Uterus (tissue), 4 donors: ENCODE measurements around the gene RPL19. TPM values are rescaled to one million over a fixed set of nuclear protein-coding genes. Genes with fewer than 3 reads are reported as not detected.

ENCODE experiments used
- DNase-seq, 2 donors: peaks; one replicate each; pipeline ENCODE4 v3.0.0-alpha.2; 2019 to 2020
- H3K27ac ChIP-seq, 2 donors: fragments of 200-600 bp; sonication (generic); 1 replicate in 1 of 2; 2 replicates in 1 of 2; pipeline ENCODE4 v1.5.1; 2016 to 2018
- H3K27me3 ChIP-seq, 2 donors: fragments of 200-600 bp; sonication (generic); one replicate each; pipeline ENCODE4 v1.5.1; 2018 to 2019; ENCODE audit warnings: control low read depth in 1 of 2
- H3K36me3 ChIP-seq, 2 donors: fragments of 200-600 bp; sonication (generic); one replicate each; pipeline ENCODE4 v1.5.1; 2019; ENCODE audit warnings: control low read depth in 1 of 2
- H3K4me1 ChIP-seq, 2 donors: fragments of 200-600 bp; sonication (generic); one replicate each; pipeline ENCODE4 v1.5.1; 2018 to 2019; ENCODE audit warnings: control low read depth in 1 of 2
- H3K4me3 ChIP-seq, 2 donors: fragments of 200-600 bp; sonication (generic); 1 replicate in 1 of 2; 2 replicates in 1 of 2; pipeline ENCODE4 v1.5.1; 2018 to 2019; ENCODE audit warnings: mild to moderate bottlenecking in 1 of 2
- H3K9me3 ChIP-seq, 2 donors: fragments of 200-600 bp; sonication (generic); one replicate each; pipeline ENCODE4 v1.5.1; 2019; ENCODE audit warnings: control low read depth in 1 of 2
- POLR2A ChIP-seq, 2 donors: fragments of 450-650 bp; IDR thresholded peaks; one replicate each; pipeline ENCODE4 v1.6.1; 2016; ENCODE audit warnings: antibody characterized with exemption in 2 of 2, mild to moderate bottlenecking in 1 of 2, moderate library complexity in 1 of 2
- intact Hi-C: fragments of 100-400 bp; cut with DNase I; formaldehyde crosslinking; loops from one replicate; pipeline ENCODE4 v1.15.1; 2023; ENCODE audit warnings: low total_unique reads
- total RNA-seq, 4 donors: library from RNA; depleted of rRNA in 3 of 4; stranded (reverse); fragments of >200 nt in 3 of 4; gene quantifications; one replicate each; pipeline versions ENCODE4 v1.1.0 to v1.2.4, GENCODE V29; 2014 to 2023
- TF ChIP-seq, protein P1 (sequence below), 4 experiments: fragments of 200-600 bp in 2 of 4; fragments of 450-650 bp in 2 of 4; sonication (generic) in 2 of 4; IDR thresholded peaks; one replicate each; pipeline ENCODE4 v1.5.1; 2016 to 2019; ENCODE audit warnings: antibody characterized with exemption in 4 of 4, mild to moderate bottlenecking in 2 of 4, moderate library complexity in 1 of 4
- donor health status: DM: yes; HTN: yes; CAD: no.

RPL19 gene
- total RNA-seq, 4 donors from 2014 or later, result 1,469 to 5,936 (median 3,528) TPM

DNA sequence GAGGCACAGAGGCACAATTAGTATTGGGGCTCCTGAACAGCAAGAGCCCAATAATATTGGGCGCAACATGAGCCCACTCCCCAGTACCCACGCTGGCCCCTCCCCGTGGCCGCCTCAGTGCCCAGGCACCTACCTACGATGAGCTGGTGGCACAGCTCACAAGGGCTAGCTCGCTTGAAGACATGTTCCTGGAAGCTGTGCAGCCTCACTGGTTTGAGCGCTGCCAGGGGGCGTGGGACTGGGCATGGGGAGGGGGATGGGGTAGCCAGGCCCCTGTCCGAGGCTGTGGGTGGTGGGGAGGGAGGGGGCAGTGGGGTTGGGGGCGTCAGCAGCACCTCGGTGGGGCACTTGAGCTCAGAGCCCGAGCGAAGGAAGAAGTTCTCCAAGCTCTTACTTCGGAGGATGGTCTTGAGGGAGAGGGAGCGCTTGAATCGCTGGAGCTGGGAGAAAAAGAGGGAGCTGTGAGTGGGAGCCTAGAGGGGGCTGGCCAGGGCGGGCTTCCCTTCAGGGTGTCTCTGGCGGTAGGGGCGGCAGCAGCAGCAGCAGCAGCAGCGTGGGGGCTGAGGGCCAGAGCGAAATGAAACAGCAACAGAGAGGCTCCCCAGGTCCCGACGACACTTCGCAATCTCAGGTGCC lies 17.8 kb downstream of the RPL19 start:
- Histone ChIP-seq H3K36me3 (no peaks in the 10 kb centered on the region), H3K4me3 (no peak overlapping the region), H3K27me3 (no peaks in the 10 kb centered on the region), H3K9me3 (no peaks in the 10 kb centered on the region), H3K27ac (no peak overlapping the region), H3K4me1 (no peaks in the 10 kb centered on the region)
- intact Hi-C loops, result no loop called here
- DNase-seq, result no peak
- TF ChIP-seq, protein P1, sequence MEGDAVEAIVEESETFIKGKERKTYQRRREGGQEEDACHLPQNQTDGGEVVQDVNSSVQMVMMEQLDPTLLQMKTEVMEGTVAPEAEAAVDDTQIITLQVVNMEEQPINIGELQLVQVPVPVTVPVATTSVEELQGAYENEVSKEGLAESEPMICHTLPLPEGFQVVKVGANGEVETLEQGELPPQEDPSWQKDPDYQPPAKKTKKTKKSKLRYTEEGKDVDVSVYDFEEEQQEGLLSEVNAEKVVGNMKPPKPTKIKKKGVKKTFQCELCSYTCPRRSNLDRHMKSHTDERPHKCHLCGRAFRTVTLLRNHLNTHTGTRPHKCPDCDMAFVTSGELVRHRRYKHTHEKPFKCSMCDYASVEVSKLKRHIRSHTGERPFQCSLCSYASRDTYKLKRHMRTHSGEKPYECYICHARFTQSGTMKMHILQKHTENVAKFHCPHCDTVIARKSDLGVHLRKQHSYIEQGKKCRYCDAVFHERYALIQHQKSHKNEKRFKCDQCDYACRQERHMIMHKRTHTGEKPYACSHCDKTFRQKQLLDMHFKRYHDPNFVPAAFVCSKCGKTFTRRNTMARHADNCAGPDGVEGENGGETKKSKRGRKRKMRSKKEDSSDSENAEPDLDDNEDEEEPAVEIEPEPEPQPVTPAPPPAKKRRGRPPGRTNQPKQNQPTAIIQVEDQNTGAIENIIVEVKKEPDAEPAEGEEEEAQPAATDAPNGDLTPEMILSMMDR (IDR thresholded peaks at IDR 0.05), result no peak
- TF ChIP-seq POLR2A (IDR thresholded peaks at IDR 0.05), result no peak

DNA sequence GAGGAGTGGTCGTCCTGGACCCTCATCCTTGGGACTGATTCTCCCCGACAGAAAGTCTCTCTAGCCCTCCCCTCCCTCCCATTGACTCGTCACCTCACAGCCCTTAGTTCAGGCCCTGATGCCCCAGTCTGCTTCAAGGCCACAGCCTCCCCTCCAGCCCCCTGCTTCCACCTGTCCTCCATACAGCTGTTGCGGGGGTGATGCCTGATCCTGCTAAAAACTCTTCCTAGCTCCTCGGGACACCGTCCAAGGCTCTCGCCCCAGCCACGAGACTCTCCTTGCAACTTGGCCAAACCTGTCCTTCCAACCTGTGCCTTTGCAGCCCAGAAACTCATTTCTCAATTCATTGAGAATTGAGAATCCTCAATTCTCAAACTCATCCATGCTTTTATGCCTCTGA lies 18.8 kb downstream of the RPL19 start:
- H3K4me1 ChIP-seq, result no peaks in the 10 kb centered on the region
- intact Hi-C loops, result no loop called here
- no peaks in the 10 kb centered on the region for H3K36me3 ChIP-seq
- H3K27me3 ChIP-seq, result no peaks in the 10 kb centered on the region
- H3K9me3 ChIP-seq, result no peaks in the 10 kb centered on the region
- TF ChIP-seq, protein P1 (IDR thresholded peaks at IDR 0.05), result no peak
- no peak for TF ChIP-seq POLR2A (IDR thresholded peaks at IDR 0.05)
- H3K4me3 ChIP-seq, result no peak overlapping the region
- H3K27ac ChIP-seq, result no peak overlapping the region
- DNase-seq, result no peak

DNA sequence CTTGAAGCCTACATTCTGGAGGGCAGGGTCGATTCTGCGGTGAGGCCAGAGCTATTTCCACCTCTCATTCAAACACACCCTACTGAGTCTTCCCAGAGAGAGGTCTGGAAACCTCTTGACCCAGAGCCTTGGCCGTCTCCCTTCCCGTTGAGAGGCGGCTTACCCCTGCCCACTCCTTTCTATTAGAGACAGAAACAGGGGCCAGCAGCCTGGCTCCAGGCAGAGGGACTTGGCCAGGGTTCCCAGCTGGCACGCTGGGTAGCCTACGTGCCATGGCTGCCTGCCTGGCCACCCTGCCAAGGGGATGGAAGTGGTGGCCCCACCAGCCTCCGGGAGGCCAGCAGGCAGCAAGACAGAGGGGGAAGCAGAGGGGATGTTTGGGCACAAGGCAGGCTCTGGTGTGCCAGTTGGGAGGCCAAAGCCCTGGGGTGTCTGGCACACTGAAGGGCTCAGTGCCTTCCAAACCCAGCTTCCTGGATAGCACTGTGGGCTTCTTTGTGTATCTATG lies 19.6 kb downstream of the RPL19 start:
- no peak for DNase-seq

DNA sequence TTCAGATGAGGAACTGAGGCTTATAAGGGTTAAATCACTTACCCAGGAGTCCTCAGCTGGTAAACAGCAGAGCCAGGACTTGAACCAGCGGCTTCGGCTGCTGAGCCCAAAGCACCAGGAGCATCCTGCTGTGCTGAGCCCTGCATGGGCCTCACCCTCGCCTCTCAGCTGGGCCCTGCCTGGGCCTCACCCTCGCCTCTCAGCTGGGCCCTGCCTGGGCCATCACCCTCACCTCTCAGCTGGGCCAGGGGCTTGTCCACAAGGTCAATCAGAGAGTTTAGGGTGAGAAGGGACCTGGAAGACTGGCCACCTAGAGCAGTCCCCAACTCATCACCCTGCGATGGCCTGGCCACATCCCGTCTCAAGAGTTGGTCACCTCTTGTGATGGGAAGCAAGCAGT lies 21.5 kb downstream of the RPL19 start:
- H3K36me3 ChIP-seq, result no peaks in the 10 kb centered on the region
- H3K27ac ChIP-seq, result no peak overlapping the region
- no peak for DNase-seq
- H3K27me3 ChIP-seq, result no peaks in the 10 kb centered on the region
- H3K4me3 ChIP-seq, result no peak overlapping the region
- intact Hi-C loops, result no loop called here
- TF ChIP-seq, protein P1 (IDR thresholded peaks at IDR 0.05), result no peak
- TF ChIP-seq POLR2A (IDR thresholded peaks at IDR 0.05), result no peak
- no peaks in the 10 kb centered on the region for H3K9me3 ChIP-seq
- H3K4me1 ChIP-seq, result peaks cover 0 to 3% of the 10 kb centered on the region in 2 donors

More for the DNA sequence above, 19.6 kb downstream of the RPL19 start:
- intact Hi-C loops, result no loop called here
- H3K27me3 ChIP-seq, result no peaks in the 10 kb centered on the region
- no peaks in the 10 kb centered on the region for H3K4me1 ChIP-seq
- H3K4me3 ChIP-seq, result no peak overlapping the region
- no peaks in the 10 kb centered on the region for H3K36me3 ChIP-seq
- H3K27ac ChIP-seq, result no peak overlapping the region
- no peak for TF ChIP-seq POLR2A (IDR thresholded peaks at IDR 0.05)
- TF ChIP-seq, protein P1 (IDR thresholded peaks at IDR 0.05), result no peak
- H3K9me3 ChIP-seq, result no peaks in the 10 kb centered on the region

DNA sequence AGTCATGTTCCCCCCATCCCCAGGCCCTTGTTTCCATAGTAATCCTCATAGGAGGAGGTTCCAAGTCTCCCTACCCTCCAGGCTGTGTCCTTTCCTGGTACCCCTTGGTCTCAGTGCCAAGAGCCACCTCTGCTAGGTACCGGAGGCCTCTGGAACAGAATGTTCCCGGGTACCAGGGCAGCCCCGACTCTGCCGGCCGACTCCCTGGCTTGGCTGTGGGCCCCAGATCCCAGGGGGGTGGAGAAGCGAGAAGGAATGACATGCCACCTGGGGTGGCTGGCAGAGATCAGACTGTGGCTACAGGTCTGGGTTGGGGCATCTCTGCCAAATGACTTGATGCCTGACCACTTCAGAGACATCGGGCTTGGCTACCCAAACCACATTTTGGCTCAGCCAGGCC lies 22.1 kb downstream of the RPL19 start:
- H3K9me3 ChIP-seq, result no peaks in the 10 kb centered on the region
- H3K27me3 ChIP-seq, result no peaks in the 10 kb centered on the region
- DNase-seq, result no peak
- H3K36me3 ChIP-seq, result no peaks in the 10 kb centered on the region
- TF ChIP-seq POLR2A (IDR thresholded peaks at IDR 0.05), result no peak
- TF ChIP-seq, protein P1 (IDR thresholded peaks at IDR 0.05), result no peak
- no peak overlapping the region for H3K27ac ChIP-seq
- peaks cover 0 to 3% of the 10 kb centered on the region in 2 donors for H3K4me1 ChIP-seq
- no peak overlapping the region for H3K4me3 ChIP-seq
- intact Hi-C loops, result no loop called here
